ENCODE measurements around the gene P4HA2.

- TF ChIP-seq, protein P1, sequence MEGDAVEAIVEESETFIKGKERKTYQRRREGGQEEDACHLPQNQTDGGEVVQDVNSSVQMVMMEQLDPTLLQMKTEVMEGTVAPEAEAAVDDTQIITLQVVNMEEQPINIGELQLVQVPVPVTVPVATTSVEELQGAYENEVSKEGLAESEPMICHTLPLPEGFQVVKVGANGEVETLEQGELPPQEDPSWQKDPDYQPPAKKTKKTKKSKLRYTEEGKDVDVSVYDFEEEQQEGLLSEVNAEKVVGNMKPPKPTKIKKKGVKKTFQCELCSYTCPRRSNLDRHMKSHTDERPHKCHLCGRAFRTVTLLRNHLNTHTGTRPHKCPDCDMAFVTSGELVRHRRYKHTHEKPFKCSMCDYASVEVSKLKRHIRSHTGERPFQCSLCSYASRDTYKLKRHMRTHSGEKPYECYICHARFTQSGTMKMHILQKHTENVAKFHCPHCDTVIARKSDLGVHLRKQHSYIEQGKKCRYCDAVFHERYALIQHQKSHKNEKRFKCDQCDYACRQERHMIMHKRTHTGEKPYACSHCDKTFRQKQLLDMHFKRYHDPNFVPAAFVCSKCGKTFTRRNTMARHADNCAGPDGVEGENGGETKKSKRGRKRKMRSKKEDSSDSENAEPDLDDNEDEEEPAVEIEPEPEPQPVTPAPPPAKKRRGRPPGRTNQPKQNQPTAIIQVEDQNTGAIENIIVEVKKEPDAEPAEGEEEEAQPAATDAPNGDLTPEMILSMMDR (IDR thresholded peaks at IDR 0.05 in 8 of 11, conservative IDR thresholded peaks at IDR 0.05 in 3 of 11) = no peak
- TF ChIP-seq POLR2AphosphoS5 (IDR thresholded peaks at IDR 0.05) (no peak), POLR2A (IDR thresholded peaks at IDR 0.05) (no peak)
These were observed 18.5 kb downstream of the P4HA2 start for GRCh38 chr5:132209131-132209530.
